ENCODE measurements around the gene BMP7.

The BMP7 gene

GRCh38 chr20:57139342-57140093 is 126.9 kb downstream of the BMP7 start:
- no peak for DNase-seq

GRCh38 chr20:57138198-57138995 is 128.0 kb downstream of the BMP7 start:
- DNase-seq = no peak

- no peak for DNase-seq
Observed at GRCh38 chr20:57137676-57138075, 128.8 kb downstream of the BMP7 start.

- no peak for DNase-seq
Observed at GRCh38 chr20:57136734-57137133, 129.7 kb downstream of the BMP7 start.

- no peak for DNase-seq
Observed at GRCh38 chr20:57135875-57136274, 130.6 kb downstream of the BMP7 start.

GRCh38 chr20:57134804-57135203 is 131.6 kb downstream of the BMP7 start:
- no peak for DNase-seq

- no peak for DNase-seq
Observed at GRCh38 chr20:57133926-57134650, 132.4 kb downstream of the BMP7 start.

GRCh38 chr20:57131601-57132391 is 134.6 kb downstream of the BMP7 start:
- no peak for DNase-seq

GRCh38 chr20:57131077-57131476 is 135.4 kb downstream of the BMP7 start:
- no peak for DNase-seq

GRCh38 chr20:57130160-57130772 is 136.2 kb downstream of the BMP7 start:
- no peak for DNase-seq

GRCh38 chr20:57129303-57129702 is 137.1 kb downstream of the BMP7 start:
- DNase-seq = no peak

GRCh38 chr20:57128044-57128757 is 138.2 kb downstream of the BMP7 start:
- no peak for DNase-seq

- no peak for DNase-seq
Observed at GRCh38 chr20:57126481-57127092, 139.9 kb downstream of the BMP7 start.

GRCh38 chr20:57124800-57125517 is 141.5 kb downstream of the BMP7 start:
- no peak for DNase-seq

- no peak for DNase-seq
Observed at GRCh38 chr20:57124366-57124765, 142.1 kb downstream of the BMP7 start.

GRCh38 chr20:57123504-57123903 is 142.9 kb downstream of the BMP7 start:
- DNase-seq = no peak

GRCh38 chr20:57122536-57123489 is 143.6 kb downstream of the BMP7 start:
- DNase-seq = no peak

- no peak for DNase-seq
Observed at GRCh38 chr20:57118964-57119363, 147.5 kb downstream of the BMP7 start.

All from CD4-positive, alpha-beta T cell treated with Interleukin-4 for 1 hour (primary cell).